ENCODE data around the gene SLC6A13. TPM values are rescaled to one million over a fixed set of nuclear protein-coding genes. Genes with fewer than 3 reads are reported as not detected.

SLC6A13 gene
- total RNA-seq, 1 experiment from 2014 or later, result not detected

DNA sequence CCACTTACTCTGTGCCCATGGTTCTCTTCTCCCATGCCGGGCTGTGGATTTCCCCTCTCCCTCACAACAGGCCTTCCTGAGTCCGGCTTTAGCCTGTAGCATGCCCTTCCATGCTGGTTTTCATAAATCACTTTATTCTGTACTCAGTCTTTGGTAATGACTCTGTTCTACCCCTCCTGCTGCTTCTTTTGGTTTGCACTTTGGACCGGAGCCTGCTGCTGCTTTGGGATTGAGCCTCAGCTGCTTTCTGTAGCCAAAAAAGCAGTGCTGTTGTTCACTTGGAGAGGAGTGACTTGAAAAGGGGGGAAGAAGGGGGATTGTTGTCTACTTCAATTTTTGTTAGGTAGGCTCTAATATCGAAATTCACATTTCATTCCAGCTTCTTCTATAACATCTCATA, 8.5 kb upstream of the SLC6A13 start:
- Histone ChIP-seq H3K79me2 (ENCODE audit: insufficient read depth, low read length) (no peaks in the 10 kb centered on the region), H3K23ac (ENCODE audit: insufficient read length, low read depth, low read length) (no peak overlapping the region), H2BK15ac (ENCODE audit: low read depth, low read length) (no peak overlapping the region), H2BK20ac (ENCODE audit: low read depth, low read length, poor library complexity, severe bottlenecking) (no peak overlapping the region), H4K20me1 (ENCODE audit: control insufficient read depth, insufficient read depth, insufficient read length) (no peaks in the 10 kb centered on the region), H3K4ac (ENCODE audit: low read depth, low read length) (no peak overlapping the region), H3K18ac (ENCODE audit: insufficient read length, low read depth, low read length) (no peak overlapping the region), H4K8ac (replicated peaks; ENCODE audit: insufficient read length, low read depth, low read length) (no peak overlapping the region), H3K56ac (ENCODE audit: insufficient read length, low read depth, low read length) (no peak overlapping the region), H3T11ph (ENCODE audit: low read length) (no peak overlapping the region), H3K9me3 (ENCODE audit: control insufficient read depth, low read depth, low read length) (no peaks in the 10 kb centered on the region), H2BK120ac (ENCODE audit: low read depth, low read length, poor library complexity, severe bottlenecking) (no peak overlapping the region), H4K5ac (ENCODE audit: insufficient read length, low read depth, low read length) (no peak overlapping the region), H2BK5ac (ENCODE audit: insufficient read length, low read length) (no peak overlapping the region), H3K27ac (ENCODE audit: insufficient read length, low read depth, low read length) (no peak overlapping the region), H2BK12ac (ENCODE audit: insufficient read length, low read depth, low read length) (no peak overlapping the region), H3K9ac (ENCODE audit: extremely low read depth, insufficient read length, low read length) (no peak overlapping the region), H3K14ac (ENCODE audit: insufficient read depth, low read length) (no peak overlapping the region), H4K91ac (ENCODE audit: insufficient read length, low read depth, low read length) (no peak overlapping the region), H2AK5ac (ENCODE audit: insufficient read length, low read length) (no peak overlapping the region), H3K79me1 (ENCODE audit: insufficient read depth, low read depth, low read length, poor library complexity, severe bottlenecking) (no peaks in the 10 kb centered on the region), H2AFZ (ENCODE audit: low read length) (no peak overlapping the region), H3K4me2 (ENCODE audit: insufficient read depth, insufficient read length, low read length) (no peak overlapping the region), H3K23me2 (ENCODE audit: insufficient read length, low read depth, low read length, poor library complexity, severe bottlenecking) (no peaks in the 10 kb centered on the region), H3K4me1 (ENCODE audit: insufficient read depth, low read length) (no peaks in the 10 kb centered on the region), H3K27me3 (ENCODE audit: insufficient read depth, low read length) (no peaks in the 10 kb centered on the region)
- Mint-ChIP-seq H3K9me3 (peaks cover 0 to 3% of the 10 kb centered on the region in 2 experiments; a peak in 1 of 5 replicates), H3K36me3 (ENCODE audit: insufficient read depth in 1 of 3, low read depth in 3 of 3) (no peaks in the 10 kb centered on the region), H3K4me3 (no peak overlapping the region), H3K4me1 (no peaks in the 10 kb centered on the region; a peak in 1 of 4 replicates), H3K27me3 (ENCODE audit: low read depth) (peaks cover 4% of the 10 kb centered on the region; the same call in 1 of the 2 replicates), H3K27ac (no peak overlapping the region)
- TF ChIP-seq, protein P1, sequence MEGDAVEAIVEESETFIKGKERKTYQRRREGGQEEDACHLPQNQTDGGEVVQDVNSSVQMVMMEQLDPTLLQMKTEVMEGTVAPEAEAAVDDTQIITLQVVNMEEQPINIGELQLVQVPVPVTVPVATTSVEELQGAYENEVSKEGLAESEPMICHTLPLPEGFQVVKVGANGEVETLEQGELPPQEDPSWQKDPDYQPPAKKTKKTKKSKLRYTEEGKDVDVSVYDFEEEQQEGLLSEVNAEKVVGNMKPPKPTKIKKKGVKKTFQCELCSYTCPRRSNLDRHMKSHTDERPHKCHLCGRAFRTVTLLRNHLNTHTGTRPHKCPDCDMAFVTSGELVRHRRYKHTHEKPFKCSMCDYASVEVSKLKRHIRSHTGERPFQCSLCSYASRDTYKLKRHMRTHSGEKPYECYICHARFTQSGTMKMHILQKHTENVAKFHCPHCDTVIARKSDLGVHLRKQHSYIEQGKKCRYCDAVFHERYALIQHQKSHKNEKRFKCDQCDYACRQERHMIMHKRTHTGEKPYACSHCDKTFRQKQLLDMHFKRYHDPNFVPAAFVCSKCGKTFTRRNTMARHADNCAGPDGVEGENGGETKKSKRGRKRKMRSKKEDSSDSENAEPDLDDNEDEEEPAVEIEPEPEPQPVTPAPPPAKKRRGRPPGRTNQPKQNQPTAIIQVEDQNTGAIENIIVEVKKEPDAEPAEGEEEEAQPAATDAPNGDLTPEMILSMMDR (conservative IDR thresholded peaks at IDR 0.05), result no peak
- no peak for DNase-seq
- WGBS (ENCODE audit: extremely low coverage, insufficient read length, low lambda C conversion rate), result no CpG with 5 or more reads among the region's 4 CpGs

Data from H9 (cell line).